ENCODE results near the gene TRIM33.
"Not testable (repeated sequence)": the region's sequence is repeated elsewhere in the genome, so short reads cannot be mapped to it uniquely, and the experiment has no call there.

The TRIM33 gene

DNA sequence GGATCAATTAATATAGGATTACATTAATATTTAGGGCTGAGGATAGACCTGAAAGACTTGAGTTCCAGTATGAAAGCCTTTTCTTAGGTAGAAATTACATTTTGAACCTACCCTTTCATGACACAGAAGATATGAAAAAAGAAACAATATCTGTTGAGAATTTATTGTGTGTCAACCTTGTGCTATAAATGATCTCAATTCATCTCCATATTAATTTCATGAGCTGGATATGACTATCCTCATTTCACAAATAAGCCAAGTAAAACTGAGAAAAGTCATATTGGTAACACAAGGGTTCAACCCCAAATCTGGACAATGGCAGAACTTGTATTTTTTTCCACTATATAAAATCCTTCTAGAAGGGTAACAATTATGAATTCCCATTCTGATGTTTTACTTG, 120.0 kb downstream of the TRIM33 start:
- no peak overlapping the region for H3K27ac Mint-ChIP-seq
- H3K4me3 Mint-ChIP-seq, result no peak overlapping the region
- H3K36me3 Mint-ChIP-seq (ENCODE audit: low read depth), result peaks cover 54% of the 10 kb centered on the region
- no peaks in the 10 kb centered on the region for H3K4me1 Mint-ChIP-seq
- peaks cover 20% of the 10 kb centered on the region for H3K9me3 Mint-ChIP-seq
- TF ChIP-seq CTCF (IDR thresholded peaks at IDR 0.05; ENCODE audit: unreplicated experiment in 3 of 3), result no peak
- H3K27me3 Mint-ChIP-seq (ENCODE audit: low read depth), result no peaks in the 10 kb centered on the region

GRCh38 chr1:114390361-114390760, 120.6 kb downstream of the TRIM33 start:
- Mint-ChIP-seq H3K4me3 (no peak overlapping the region), H3K27me3 (ENCODE audit: low read depth) (no peaks in the 10 kb centered on the region), H3K27ac (no peak overlapping the region), H3K36me3 (ENCODE audit: low read depth) (peaks cover 53% of the 10 kb centered on the region), H3K9me3 (peaks cover 22% of the 10 kb centered on the region), H3K4me1 (no peaks in the 10 kb centered on the region)
- TF ChIP-seq CTCF (IDR thresholded peaks at IDR 0.05; ENCODE audit: unreplicated experiment in 3 of 3), result no peak

DNA sequence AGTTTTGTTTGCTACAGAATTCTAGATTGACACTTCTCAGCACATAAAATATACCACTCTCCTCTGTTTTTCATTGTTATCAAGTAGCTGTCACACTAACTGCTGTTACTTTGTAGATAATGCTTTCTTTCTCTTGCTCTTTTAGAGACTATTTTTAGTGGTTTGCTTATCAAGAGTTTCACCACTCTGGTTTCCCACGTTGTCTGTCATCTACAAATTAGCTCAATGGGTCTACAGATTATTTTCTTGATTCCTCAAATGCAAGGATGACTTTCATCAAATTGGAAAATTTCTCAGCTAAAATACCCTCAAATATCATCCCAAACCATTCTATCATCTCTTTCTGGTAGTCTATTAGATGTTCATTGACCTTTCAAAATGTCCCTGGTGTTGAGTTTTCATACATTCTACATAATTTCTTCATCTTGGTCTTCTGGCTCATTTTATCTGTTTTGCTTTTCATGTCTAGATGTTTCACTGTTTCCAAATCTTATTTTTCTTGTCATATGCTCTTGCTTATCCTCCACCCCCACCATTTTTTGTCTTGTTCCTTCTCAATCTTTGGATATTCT, 122.5 kb downstream of the TRIM33 start:
- Mint-ChIP-seq H3K4me1 (no peaks in the 10 kb centered on the region), H3K9me3 (peaks cover 36% of the 10 kb centered on the region), H3K27me3 (ENCODE audit: low read depth) (no peaks in the 10 kb centered on the region), H3K4me3 (no peak overlapping the region), H3K36me3 (ENCODE audit: low read depth) (peaks cover 46% of the 10 kb centered on the region), H3K27ac (no peak overlapping the region)
- TF ChIP-seq CTCF (IDR thresholded peaks at IDR 0.05; ENCODE audit: unreplicated experiment in 3 of 3), result no peak

DNA sequence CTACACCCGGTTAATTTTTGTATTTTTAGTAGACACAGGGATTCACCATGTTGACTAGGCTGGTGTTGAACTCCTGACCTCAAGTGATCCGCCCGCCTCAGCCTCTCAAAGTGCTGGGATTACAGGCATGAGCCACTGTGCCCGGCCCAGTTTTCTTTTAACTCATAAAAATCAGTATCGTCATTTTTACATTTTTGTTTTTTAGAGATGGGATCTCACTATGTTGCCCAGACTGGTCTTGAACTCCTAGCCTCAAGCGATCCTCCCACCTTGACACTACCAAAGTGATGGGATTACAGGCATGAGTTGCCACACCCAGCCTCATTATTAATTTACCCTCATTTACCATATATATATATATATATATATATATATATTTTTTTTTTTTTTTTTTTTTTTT, 123.4 kb downstream of the TRIM33 start:
- peaks cover 42% of the 10 kb centered on the region for H3K9me3 Mint-ChIP-seq
- not testable (repeated sequence) for H3K4me1 Mint-ChIP-seq; H3K27me3 Mint-ChIP-seq (ENCODE audit: low read depth); H3K27ac Mint-ChIP-seq; H3K4me3 Mint-ChIP-seq
- peaks cover 46% of the 10 kb centered on the region for H3K36me3 Mint-ChIP-seq (ENCODE audit: low read depth)

- H3K27me3 Mint-ChIP-seq (ENCODE audit: low read depth), result no peaks in the 10 kb centered on the region
- no peak for TF ChIP-seq CTCF (IDR thresholded peaks at IDR 0.05; ENCODE audit: unreplicated experiment in 3 of 3)
- H3K27ac Mint-ChIP-seq, result no peak overlapping the region
- H3K4me1 Mint-ChIP-seq, result no peaks in the 10 kb centered on the region
- peaks cover 40% of the 10 kb centered on the region for H3K36me3 Mint-ChIP-seq (ENCODE audit: low read depth)
- H3K9me3 Mint-ChIP-seq, result peaks cover 46% of the 10 kb centered on the region
- H3K4me3 Mint-ChIP-seq, result no peak overlapping the region
Measured at GRCh38 chr1:114387010-114387360, 124.0 kb downstream of the TRIM33 start.

- Mint-ChIP-seq H3K27me3 (ENCODE audit: low read depth) (no peaks in the 10 kb centered on the region), H3K4me1 (no peaks in the 10 kb centered on the region), H3K4me3 (no peak overlapping the region), H3K27ac (no peak overlapping the region), H3K36me3 (ENCODE audit: low read depth) (peaks cover 34% of the 10 kb centered on the region), H3K9me3 (peaks cover 51% of the 10 kb centered on the region)
- no peak for TF ChIP-seq CTCF (IDR thresholded peaks at IDR 0.05; ENCODE audit: unreplicated experiment in 3 of 3)
Measured at GRCh38 chr1:114386129-114387009, 124.6 kb downstream of the TRIM33 start.
